SHP77 treated with DMSO at 0.1 percent for 48 hours (cell line): Measurements from ENCODE around the gene FOXR1.
A peak's percentile ranks its signal among the peaks of the same experiment; 100 is the strongest.
"Not testable (repeated sequence)": the region's sequence is repeated elsewhere in the genome, so short reads cannot be mapped to it uniquely, and the experiment has no call there.

Source experiments
- DNase-seq: peaks from one replicate; lab custom pipeline; 2025; lab: John Stamatoyannopoulos, UW

The FOXR1 gene

GRCh38 chr11:118997627-118998387 lies 26.2 kb downstream of the FOXR1 start, which contains the start of gene CENATAC:
TSS of gene CENATAC (plus strand) at chr11:118998138. CDS start at chr11:118998198, 60 bp downstream.
- peak; percentile 73 for DNase-seq

GRCh38 chr11:118998388-118998717 lies 26.8 kb downstream of the FOXR1 start:
- no peak for DNase-seq

- no peak for DNase-seq
Observed at GRCh38 chr11:118998822-118999221, 27.3 kb downstream of the FOXR1 start.

GRCh38 chr11:119000906-119001305 lies 29.3 kb downstream of the FOXR1 start:
- DNase-seq, result no peak

GRCh38 chr11:119006656-119007055 lies 35.1 kb downstream of the FOXR1 start:
- DNase-seq, result no peak

- no peak for DNase-seq
Observed at GRCh38 chr11:119011476-119012053, 40.0 kb downstream of the FOXR1 start.

- no peak for DNase-seq
Observed at GRCh38 chr11:119012629-119013170, 41.1 kb downstream of the FOXR1 start.

GRCh38 chr11:119014209-119014924 lies 42.8 kb downstream of the FOXR1 start:
- DNase-seq, result no peak

GRCh38 chr11:119015054-119015611 lies 43.6 kb downstream of the FOXR1 start:
- no peak for DNase-seq

- no peak for DNase-seq
Observed at GRCh38 chr11:119016216-119017009, 44.9 kb downstream of the FOXR1 start.

GRCh38 chr11:119017377-119017776 lies 45.8 kb downstream of the FOXR1 start:
- not testable (repeated sequence) for DNase-seq

GRCh38 chr11:119018074-119018938 lies 46.7 kb downstream of the FOXR1 start, which contains the start of the genes RPS25 and TRAPPC4:
TSS of gene RPS25 (minus strand) at chr11:119018343. CDS start at chr11:119018284, 59 bp downstream.
TSS of gene TRAPPC4 (plus strand) at chr11:119018766. CDS start at chr11:119018796, 30 bp downstream.
- DNase-seq, result peak; percentile 89

GRCh38 chr11:119019996-119020395 lies 48.4 kb downstream of the FOXR1 start:
- DNase-seq, result no peak

GRCh38 chr11:119021631-119022030 lies 50.1 kb downstream of the FOXR1 start:
- no peak for DNase-seq

- DNase-seq, result no peak
Observed at GRCh38 chr11:119023741-119024140, 52.2 kb downstream of the FOXR1 start.

GRCh38 chr11:119024430-119025098 lies 53.0 kb downstream of the FOXR1 start:
- no peak for DNase-seq

- DNase-seq, result no peak
Observed at GRCh38 chr11:119025099-119025473, 53.5 kb downstream of the FOXR1 start.

GRCh38 chr11:119025541-119025940 lies 54.0 kb downstream of the FOXR1 start:
- no peak for DNase-seq

- no peak for DNase-seq
Observed at GRCh38 chr11:119025978-119026766, 54.6 kb downstream of the FOXR1 start.
